Ovary (tissue), 3 donors: ENCODE results near the gene SSBP4.

Experiments
- EP300 ChIP-seq: sonication (generic); formaldehyde crosslinking; IDR thresholded peaks from one replicate; pipeline ENCODE4 v1.6.1; 2017; ENCODE audit warnings: antibody characterized with exemption
- POLR2A ChIP-seq: fragments of 450-650 bp; IDR thresholded peaks from one replicate; pipeline ENCODE4 v1.6.1; 2017; ENCODE audit warnings: antibody characterized with exemption, mild to moderate bottlenecking, moderate library complexity
- TF ChIP-seq, protein P1 (sequence below), 3 donors: fragments of 450-650 bp in 2 of 3; fragments of 200-600 bp in 1 of 3; IDR thresholded peaks; one replicate each; pipeline versions ENCODE4 v1.5.1 to v1.8.0; 2016 to 2022; ENCODE audit warnings: antibody characterized with exemption in 3 of 3, mild to moderate bottlenecking in 1 of 3
- donor health status: DM: no; HTN: no; CAD: no.

DNA sequence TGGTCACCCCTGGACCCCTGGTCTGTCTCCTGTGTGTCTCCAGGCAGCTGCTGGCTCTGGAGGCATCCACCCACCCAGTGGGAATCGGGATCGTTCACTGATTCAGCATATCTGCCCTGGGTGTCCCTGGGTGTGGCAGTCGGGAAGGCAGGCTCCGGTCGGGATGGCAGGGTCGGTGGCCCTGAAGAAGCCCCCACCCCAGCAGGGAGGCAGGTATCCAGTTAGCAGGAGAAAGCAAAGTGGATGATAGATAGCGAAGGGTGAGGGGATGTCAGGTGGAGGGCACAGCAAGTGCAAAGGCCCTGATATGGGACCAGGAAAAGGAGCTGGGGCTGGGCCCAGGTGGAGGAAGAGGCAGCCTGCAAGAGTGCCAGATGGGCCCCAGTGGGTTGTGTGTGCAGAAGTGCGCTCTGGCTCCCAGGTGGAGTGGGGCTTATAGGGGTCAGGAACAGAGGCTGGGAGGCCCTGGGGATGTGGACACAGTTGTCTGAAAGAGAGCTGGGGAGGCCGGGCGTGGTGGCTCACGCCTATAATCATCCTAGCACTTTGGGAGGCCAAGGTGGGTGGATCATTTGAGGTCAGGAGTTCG is 2.3 kb downstream of the SSBP4 start:
- TF ChIP-seq, protein P1, sequence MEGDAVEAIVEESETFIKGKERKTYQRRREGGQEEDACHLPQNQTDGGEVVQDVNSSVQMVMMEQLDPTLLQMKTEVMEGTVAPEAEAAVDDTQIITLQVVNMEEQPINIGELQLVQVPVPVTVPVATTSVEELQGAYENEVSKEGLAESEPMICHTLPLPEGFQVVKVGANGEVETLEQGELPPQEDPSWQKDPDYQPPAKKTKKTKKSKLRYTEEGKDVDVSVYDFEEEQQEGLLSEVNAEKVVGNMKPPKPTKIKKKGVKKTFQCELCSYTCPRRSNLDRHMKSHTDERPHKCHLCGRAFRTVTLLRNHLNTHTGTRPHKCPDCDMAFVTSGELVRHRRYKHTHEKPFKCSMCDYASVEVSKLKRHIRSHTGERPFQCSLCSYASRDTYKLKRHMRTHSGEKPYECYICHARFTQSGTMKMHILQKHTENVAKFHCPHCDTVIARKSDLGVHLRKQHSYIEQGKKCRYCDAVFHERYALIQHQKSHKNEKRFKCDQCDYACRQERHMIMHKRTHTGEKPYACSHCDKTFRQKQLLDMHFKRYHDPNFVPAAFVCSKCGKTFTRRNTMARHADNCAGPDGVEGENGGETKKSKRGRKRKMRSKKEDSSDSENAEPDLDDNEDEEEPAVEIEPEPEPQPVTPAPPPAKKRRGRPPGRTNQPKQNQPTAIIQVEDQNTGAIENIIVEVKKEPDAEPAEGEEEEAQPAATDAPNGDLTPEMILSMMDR (IDR thresholded peaks at IDR 0.05), result no peak
- no peak for TF ChIP-seq POLR2A
- TF ChIP-seq EP300, result no peak
